Endothelial cell of umbilical vein (primary cell): Measurements from ENCODE around the gene JARID2. TPM values are rescaled to one million over a fixed set of nuclear protein-coding genes. Genes with fewer than 3 reads are reported as not detected.
"Not testable (repeated sequence)": the region's sequence is repeated elsewhere in the genome, so short reads cannot be mapped to it uniquely, and the experiment has no call there.

Experiments used
- BruUV-seq: library from RNA; stranded (reverse); fragments of 400-500 nt; replicated peaks from 2 replicates; lab custom pipeline; 2021; lab: Mats Ljungman, UMichigan
- CTCF ChIA-PET: fragments of 300-600, 350-600 bp; sonication (Branson Sonifier 250); formaldehyde crosslinking; loops from one replicate; lab custom pipeline; 2021; ENCODE audit warnings: antibody characterized with exemption, inconsistent platforms; lab: Charles Lee
- POLR2A ChIA-PET: fragments of 300-600, 350-600 bp; sonication (Branson Sonifier 250); formaldehyde crosslinking; loops from one replicate; lab custom pipeline; 2021; ENCODE audit warnings: antibody characterized with exemption, inconsistent platforms; lab: Charles Lee
- DNase-seq: peaks from one replicate; pipeline ENCODE4 v3.0.0-alpha.2; 2011; ENCODE audit warnings: low read depth, low spot score
- FAIRE-seq: peaks from 2 replicates; lab custom pipeline; 2011; peaks lifted over from hg19 to GRCh38; lab: Jason Lieb, UNC
- H2AFZ ChIP-seq: 2 replicates; pipeline ENCODE4 v1.6.0; 2012; ENCODE audit warnings: low read depth, low read length, control low read depth, inconsistent platforms
- H3K27ac ChIP-seq: 2 replicates; pipeline ENCODE4 v1.5.1; 2011; ENCODE audit warnings: low read depth, mild to moderate bottlenecking, control low read depth, low read length, moderate library complexity; ENCODE audit not compliant: insufficient read depth
- H3K27me3 ChIP-seq, 2 experiments: 2 replicates each; pipeline versions ENCODE4 v1.6.0 to v1.6.1; 2011; ENCODE audit warnings: low read length in 2 of 2, mixed read lengths in 1 of 2; ENCODE audit not compliant: control insufficient read depth in 2 of 2, insufficient read depth in 2 of 2
- H3K36me3 ChIP-seq, 2 experiments: 2 replicates in 1 of 2; 3 replicates in 1 of 2; pipeline ENCODE4 v1.5.1; 2011; ENCODE audit warnings: low read length in 2 of 2, mild to moderate bottlenecking in 1 of 2, moderate library complexity in 1 of 2; ENCODE audit not compliant: control insufficient read depth in 2 of 2, insufficient read depth in 2 of 2; ENCODE audit errors: extremely low read depth in 1 of 2
- H3K4me1 ChIP-seq: 3 replicates; pipeline ENCODE4 v1.5.1; 2011; ENCODE audit warnings: mild to moderate bottlenecking, low read length; ENCODE audit not compliant: control insufficient read depth, insufficient read depth; ENCODE audit errors: extremely low read depth
- H3K4me2 ChIP-seq: 2 replicates; pipeline ENCODE4 v1.6.1; 2011; ENCODE audit warnings: low read length, control low read depth, mixed read lengths; ENCODE audit not compliant: insufficient read depth
- H3K4me3 ChIP-seq, 3 experiments: fragments of 200-600 bp in 1 of 3; sonication (generic), shearing (Covaris generic) in 1 of 3; replicated peaks in 1 of 3; 2 replicates each; pipeline ENCODE4 v1.5.1; 2011 to 2016; ENCODE audit warnings: control low read depth in 3 of 3, low read length in 3 of 3, mild to moderate bottlenecking in 2 of 3, inconsistent platforms in 1 of 3, low read depth in 1 of 3, moderate library complexity in 1 of 3; ENCODE audit not compliant: insufficient read depth in 1 of 3
- H3K79me2 ChIP-seq: 2 replicates; pipeline ENCODE4 v1.6.0; 2012; ENCODE audit warnings: low read length, inconsistent platforms; ENCODE audit not compliant: control insufficient read depth, insufficient read depth
- H3K9ac ChIP-seq: replicated peaks from 2 replicates; pipeline ENCODE3; 2011; ENCODE audit warnings: low read length, control low read depth; ENCODE audit not compliant: insufficient read depth; ENCODE audit errors: extremely low read depth
- H3K9me1 ChIP-seq: replicated peaks from 3 replicates; pipeline ENCODE4 v1.6.0; 2011; ENCODE audit warnings: mild to moderate bottlenecking, low read length; ENCODE audit not compliant: control insufficient read depth, insufficient read depth; ENCODE audit errors: extremely low read depth
- H3K9me3 ChIP-seq: replicated peaks from 2 replicates; pipeline ENCODE4 v1.5.1; 2012; ENCODE audit warnings: low read length, inconsistent platforms; ENCODE audit not compliant: control insufficient read depth, insufficient read depth
- H4K20me1 ChIP-seq: replicated peaks from 2 replicates; pipeline ENCODE3; 2011; ENCODE audit warnings: mild to moderate bottlenecking, low read length; ENCODE audit not compliant: control insufficient read depth, insufficient read depth; ENCODE audit errors: extremely low read depth
- GATA2 ChIP-seq: IDR thresholded peaks from 2 replicates; pipeline ENCODE4 v1.7.0; 2011; ENCODE audit warnings: low read depth, mild to moderate bottlenecking, moderate library complexity, mixed read lengths, low read length; ENCODE audit not compliant: insufficient read length, insufficient read depth
- JUN ChIP-seq: IDR thresholded peaks from 2 replicates; pipeline ENCODE4 v1.6.1; 2011; ENCODE audit warnings: borderline replicate concordance, low read depth; ENCODE audit not compliant: insufficient read length, insufficient read depth
- MAX ChIP-seq: IDR thresholded peaks from 2 replicates; pipeline ENCODE4 v1.6.1; 2011; ENCODE audit not compliant: insufficient read depth, insufficient read length
- MYC ChIP-seq: IDR thresholded peaks from one replicate; pipeline ENCODE4 v1.6.1; 2011; ENCODE audit warnings: mild to moderate bottlenecking, low read depth, low read length
- dilution Hi-C: fragments of 300-500 bp; cut with MboI; formaldehyde crosslinking; loops from one replicate; pipeline ENCODE4 v1.15.0; 2019; ENCODE audit warnings: low sequenced_read_pairs; ENCODE audit not compliant: extremely low pct_ligation_motif_present
- intact Hi-C: fragments of 100-400 bp; cut with micrococcal nuclease; formaldehyde crosslinking; loops from one replicate; pipeline ENCODE4 v1.10.0; 2022
- polyA plus RNA-seq, 4 experiments: library from polyadenylated mRNA; depleted of rRNA in 3 of 4; stranded (reverse) in 3 of 4; unstranded in 1 of 4; fragments of >200 nt; gene quantifications; 2 replicates each; pipeline versions ENCODE4 v1.2.1 to v1.2.3, GENCODE V29; 2011 to 2012; ENCODE audit warnings: missing spikeins in 1 of 4
- total RNA-seq: library from RNA; stranded (reverse); gene quantifications from 2 replicates; pipeline ENCODE4 v1.2.3, GENCODE V29; 2021

The JARID2 gene
- total and polyA plus RNA-seq, 2 donors (not counting 3 experiments of a cell fraction or from before 2014, with no cell fraction given), result 2.9 to 10.6 TPM

GRCh38 chr6:15296735-15297134, 50.9 kb downstream of the JARID2 start:
- POLR2A ChIA-PET, result no interaction called here
- intact Hi-C loops (no loop called here), dilution Hi-C loops (no loop called here)
- no peak overlapping the region for H3K4me2 ChIP-seq
- FAIRE-seq, result no peak
- H3K27ac ChIP-seq, result no peak overlapping the region
- no peaks in the 10 kb centered on the region for H4K20me1 ChIP-seq
- no peak overlapping the region for H3K4me3 ChIP-seq
- no peaks in the 10 kb centered on the region for H3K9me3 ChIP-seq
- CTCF ChIA-PET, result interaction anchor here (0.8 to 1.7 kb wide), 3 partner anchors 8 to 22 kb away, joined by 3 to 4 read pairs (median 4); no protein-coding TSS in a partner anchor
- no peak overlapping the region for H2AFZ ChIP-seq
- TF ChIP-seq MAX (no peak), MYC (no peak), JUN (no peak), GATA2 (no peak)
- no peaks in the 10 kb centered on the region for H3K27me3 ChIP-seq
- peaks cover 12% of the 10 kb centered on the region for H3K4me1 ChIP-seq
- no peak for DNase-seq
- no peaks in the 10 kb centered on the region for H3K9me1 ChIP-seq
- peaks cover 2% of the 10 kb centered on the region for H3K79me2 ChIP-seq
- H3K9ac ChIP-seq, result no peak overlapping the region
- H3K36me3 ChIP-seq, result no peaks in the 10 kb centered on the region
- no TSS peak for BruUV-seq

- BruUV-seq, POLR2A ChIA-PET, H2AFZ ChIP-seq, H4K20me1 ChIP-seq, H3K9me1 ChIP-seq, H3K27ac ChIP-seq, H3K4me3 ChIP-seq, DNase-seq, H3K4me2 ChIP-seq, H3K9ac ChIP-seq, FAIRE-seq, dilution Hi-C loops, H3K27me3 ChIP-seq, intact Hi-C loops, H3K79me2 ChIP-seq, H3K36me3 ChIP-seq, H3K9me3 ChIP-seq: not testable (repeated sequence)
- H3K4me1 ChIP-seq, result peaks cover 12% of the 10 kb centered on the region
- CTCF ChIA-PET, result interaction anchor here (1.7 kb wide), 1 partner anchor 13 kb away, joined by 4 read pairs; no protein-coding TSS in a partner anchor
Observed at GRCh38 chr6:15297167-15297566, 51.3 kb downstream of the JARID2 start.
